ELR (cell line): ENCODE measurements around the gene UBN1.

ENCODE experiments used
- DNase-seq: peaks from one replicate; pipeline ENCODE4 v3.0.0-alpha.2; 2015; ENCODE audit warnings: low read depth

The UBN1 gene

GRCh38 chr16:4846901-4847773, at the start of gene UBN1, which contains the start of gene GLYR1:
Gene UBN1, plus strand, starts transcription at chr16:4847481. Its CDS starts 5,437 bp downstream, at chr16:4852918.
Gene GLYR1, minus strand, starts transcription at chr16:4847288. Its CDS starts 23 bp downstream, at chr16:4847265.
- DNase-seq: peak; percentile 96

- DNase-seq: no peak
Observed at GRCh38 chr16:4797805-4798252, 49.5 kb upstream of the UBN1 start.

GRCh38 chr16:4798456-4798855, 48.8 kb upstream of the UBN1 start:
- DNase-seq: no peak

GRCh38 chr16:4799171-4799855, 48.0 kb upstream of the UBN1 start:
- no peak for DNase-seq

GRCh38 chr16:4800290-4801041, 46.8 kb upstream of the UBN1 start:
- DNase-seq: no peak

- DNase-seq: no peak
Observed at GRCh38 chr16:4801051-4801961, 46.0 kb upstream of the UBN1 start.

- DNase-seq: peak; percentile 63
Observed at GRCh38 chr16:4801962-4802658, 45.2 kb upstream of the UBN1 start, which contains the start of gene ROGDI. Gene ROGDI, minus strand, starts transcription at chr16:4802633. Its CDS starts 62 bp downstream, at chr16:4802571.

GRCh38 chr16:4802659-4803287, 44.5 kb upstream of the UBN1 start:
- DNase-seq: peak; percentile 93

GRCh38 chr16:4803401-4803844, 43.9 kb upstream of the UBN1 start:
- no peak for DNase-seq

GRCh38 chr16:4803898-4804762, 43.2 kb upstream of the UBN1 start:
- no peak for DNase-seq

GRCh38 chr16:4805231-4805630, 42.0 kb upstream of the UBN1 start:
- DNase-seq: no peak

GRCh38 chr16:4806280-4806679, 41.0 kb upstream of the UBN1 start:
- DNase-seq: no peak

GRCh38 chr16:4811242-4811641, 36.0 kb upstream of the UBN1 start:
- DNase-seq: no peak

- no peak for DNase-seq
Observed at GRCh38 chr16:4811773-4812172, 35.5 kb upstream of the UBN1 start.

GRCh38 chr16:4813251-4814003, 33.9 kb upstream of the UBN1 start:
- no peak for DNase-seq

GRCh38 chr16:4814046-4814445, 33.2 kb upstream of the UBN1 start:
- no peak for DNase-seq

GRCh38 chr16:4814542-4815173, 32.6 kb upstream of the UBN1 start:
- no peak for DNase-seq

- DNase-seq: no peak
Observed at GRCh38 chr16:4820652-4821051, 26.6 kb upstream of the UBN1 start.
